GM19324 (cell line): ENCODE results near the gene SMAP1.
A peak's percentile ranks its signal among the peaks of the same experiment; 100 is the strongest.

Source experiments
- ATAC-seq: cut with Tn5 transposase; IDR thresholded peaks from one replicate; pipeline ENCODE4 v1.9.1; 2021; ENCODE audit warnings: mild to moderate bottlenecking, moderate library complexity; ENCODE audit not compliant: unreplicated experiment, low FRiP score

The SMAP1 gene

GRCh38 chr6:70667711-70668498 is at the start of gene SMAP1:
TSS of gene SMAP1 (plus strand) at chr6:70667883. CDS start at chr6:70668024, 141 bp downstream.
- peak; percentile 97 for ATAC-seq

GRCh38 chr6:70620746-70621145 is 46.9 kb upstream of the SMAP1 start:
- no peak for ATAC-seq

- no peak for ATAC-seq
Measured at GRCh38 chr6:70622461-70622860, 45.2 kb upstream of the SMAP1 start.

GRCh38 chr6:70625436-70625835 is 42.2 kb upstream of the SMAP1 start:
- no peak for ATAC-seq

GRCh38 chr6:70627500-70628254 is 40.0 kb upstream of the SMAP1 start:
- ATAC-seq = no peak

- no peak for ATAC-seq
Measured at GRCh38 chr6:70629929-70630328, 37.8 kb upstream of the SMAP1 start.

- ATAC-seq = no peak
Measured at GRCh38 chr6:70633870-70634269, 33.8 kb upstream of the SMAP1 start.

- no peak for ATAC-seq
Measured at GRCh38 chr6:70636596-70636995, 31.1 kb upstream of the SMAP1 start.

- no peak for ATAC-seq
Measured at GRCh38 chr6:70638468-70638867, 29.2 kb upstream of the SMAP1 start.

- no peak for ATAC-seq
Measured at GRCh38 chr6:70651326-70651905, 16.3 kb upstream of the SMAP1 start.

GRCh38 chr6:70652216-70652615 is 15.5 kb upstream of the SMAP1 start:
- no peak for ATAC-seq

GRCh38 chr6:70657706-70658105 is 10.0 kb upstream of the SMAP1 start:
- ATAC-seq = no peak

GRCh38 chr6:70663881-70664466 is 3.7 kb upstream of the SMAP1 start:
- ATAC-seq = no peak

- no peak for ATAC-seq
Measured at GRCh38 chr6:70666706-70667105, 977 bp upstream of the SMAP1 start.

GRCh38 chr6:70667256-70667710 is 400 bp upstream of the SMAP1 start:
- no peak for ATAC-seq

- no peak for ATAC-seq
Measured at GRCh38 chr6:70668499-70668812, 773 bp downstream of the SMAP1 start.

- no peak for ATAC-seq
Measured at GRCh38 chr6:70669133-70669532, 1.4 kb downstream of the SMAP1 start.

- no peak for ATAC-seq
Measured at GRCh38 chr6:70672549-70672948, 4.9 kb downstream of the SMAP1 start.

- ATAC-seq = no peak
Measured at GRCh38 chr6:70673054-70673453, 5.4 kb downstream of the SMAP1 start.

- ATAC-seq = no peak
Measured at GRCh38 chr6:70673601-70674000, 5.9 kb downstream of the SMAP1 start.

- ATAC-seq = no peak
Measured at GRCh38 chr6:70675822-70676221, 8.1 kb downstream of the SMAP1 start.
